ENCODE data around the gene SLC38A11. TPM values are rescaled to one million over a fixed set of nuclear protein-coding genes. Genes with fewer than 3 reads are reported as not detected.
A peak's percentile ranks its signal among the peaks of the same experiment; 100 is the strongest.

SLC38A11 gene
- total and polyA plus RNA-seq, 2 of the 13 experiments (the other 11 are each of a cell fraction or from before 2014, with no cell fraction given): 14.0 to 14.3 TPM

GRCh38 chr2:164898475-164898874 lies 56.9 kb downstream of the SLC38A11 start (continued):
- TF ChIP-seq POGK (CRISPR knock-in tag; conservative IDR thresholded peaks at IDR 0.05) (no peak), FOXA1 (IDR thresholded peaks at IDR 0.05) (no peak), FOXA1 (CRISPR knock-in tag; IDR thresholded peaks at IDR 0.05) (peak; percentile 40; the same call in 1 of the 2 replicates), ERF (CRISPR knock-in tag; IDR thresholded peaks at IDR 0.05) (peak; percentile 40; the same call in 1 of the 2 replicates), KLF13 (CRISPR knock-in tag; IDR thresholded peaks at IDR 0.05) (no peak), E2F1 (CRISPR knock-in tag; IDR thresholded peaks at IDR 0.05) (no peak), RNF2 (conservative IDR thresholded peaks at IDR 0.05; ENCODE audit: low read depth) (no peak), GZF1 (CRISPR knock-in tag; IDR thresholded peaks at IDR 0.05) (no peak), ZNF749 (CRISPR knock-in tag; IDR thresholded peaks at IDR 0.05; ENCODE audit: borderline replicate concordance) (no peak), KLF16 (CRISPR knock-in tag; IDR thresholded peaks at IDR 0.05) (0 out of 4 replicates have a peak, but pooled peaks of 1 of the 2 experiments have one; percentile 41), ZBTB21 (CRISPR knock-in tag; IDR thresholded peaks at IDR 0.05) (peak; percentile 70), ZFP82 (CRISPR knock-in tag; IDR thresholded peaks at IDR 0.05; ENCODE audit: borderline replicate concordance) (no peak), CHD2 (IDR thresholded peaks at IDR 0.05; ENCODE audit: low read depth, low read length) (no peak), ZNF782 (CRISPR knock-in tag; IDR thresholded peaks at IDR 0.05; ENCODE audit: borderline replicate concordance) (no peak; the same call in 1 of the 2 replicates), KLF12 (CRISPR knock-in tag; IDR thresholded peaks at IDR 0.05; ENCODE audit: borderline replicate concordance) (no peak), FLYWCH1 (CRISPR knock-in tag; IDR thresholded peaks at IDR 0.05) (no peak), NFIB (CRISPR knock-in tag; IDR thresholded peaks at IDR 0.05; ENCODE audit: borderline replicate concordance) (no peak), ZNF530 (CRISPR knock-in tag; IDR thresholded peaks at IDR 0.05; ENCODE audit: low read depth) (no peak), ARID3A (IDR thresholded peaks at IDR 0.05; ENCODE audit: low read depth, low read length) (peak; percentile 78), ZNF670 (CRISPR knock-in tag; IDR thresholded peaks at IDR 0.05; ENCODE audit: borderline replicate concordance) (peak; percentile 80; the same call in 1 of the 2 replicates), ARNT2 (CRISPR knock-in tag; IDR thresholded peaks at IDR 0.05; ENCODE audit: low read depth) (no peak), EED (CRISPR knock-in tag; IDR thresholded peaks at IDR 0.05) (no peak), ZNF274 (CRISPR knock-in tag; IDR thresholded peaks at IDR 0.05) (no peak), ATF4 (CRISPR knock-in tag; IDR thresholded peaks at IDR 0.05) (peak in 1 of 2 experiments; percentile 58; a peak in 1 of 4 replicates), NCOA1 (CRISPR knock-in tag; IDR thresholded peaks at IDR 0.05) (no peak)

Data from HepG2 (cell line).